AG04449 (cell line): ENCODE data around the gene ASCL2.

ENCODE experiments used
- CTCF ChIA-PET: fragments of 350-600 bp; formaldehyde crosslinking; extraction: SDS; loops from one replicate; lab custom pipeline; 2021; ENCODE audit warnings: antibody characterized with exemption; lab: Yijun Ruan, JAX
- POLR2A ChIA-PET: fragments of 400-600, 350-600 bp; formaldehyde crosslinking; extraction: SDS; loops from one replicate; lab custom pipeline; 2020; ENCODE audit warnings: antibody characterized with exemption, inconsistent platforms; lab: Yijun Ruan, JAX
- DNase-seq: peaks from one replicate; pipeline ENCODE4 v3.0.0-alpha.2; 2010; ENCODE audit warnings: low read depth, low spot score
- H3K4me3 ChIP-seq: 2 replicates; pipeline ENCODE4 v1.5.1; 2011; ENCODE audit warnings: low read depth, mild to moderate bottlenecking, control low read depth, low read length
- CTCF ChIP-seq: IDR thresholded peaks from one replicate; pipeline ENCODE4 v1.5.1; 2011; ENCODE audit warnings: mild to moderate bottlenecking, moderate library complexity, low read length, control low read depth, inconsistent platforms; ENCODE audit not compliant: insufficient read depth; ENCODE audit errors: missing control alignments

The ASCL2 gene

GRCh38 chr11:2267851-2268728 is 2.3 kb downstream of the ASCL2 start:
- ChIA-PET POLR2A (no interaction called here), CTCF (interaction anchor here (3.1 kb wide), 1 partner anchor 152 kb away, joined by 14 read pairs; no protein-coding TSS in a partner anchor)
- no peak for TF ChIP-seq CTCF
- DNase-seq = no peak
- no peak overlapping the region for H3K4me3 ChIP-seq

GRCh38 chr11:2267306-2267850 is 3.0 kb downstream of the ASCL2 start:
- H3K4me3 ChIP-seq = no peak overlapping the region
- ChIA-PET CTCF (interaction anchor here (1.0 to 3.1 kb wide), 2 partner anchors 134 to 152 kb away, joined by 3 to 14 read pairs; no protein-coding TSS in a partner anchor), POLR2A (no interaction called here)
- DNase-seq = no peak
- no peak for TF ChIP-seq CTCF

- no peak for DNase-seq
- ChIA-PET POLR2A (no interaction called here), CTCF (interaction anchor here (1.0 to 3.1 kb wide), 2 partner anchors 134 to 153 kb away, joined by 3 to 14 read pairs; no protein-coding TSS in a partner anchor)
- no peak overlapping the region for H3K4me3 ChIP-seq
- no peak for TF ChIP-seq CTCF
Measured at GRCh38 chr11:2266586-2267305, 3.6 kb downstream of the ASCL2 start.

GRCh38 chr11:2265854-2266585 is 4.4 kb downstream of the ASCL2 start:
- no peak for TF ChIP-seq CTCF
- no peak for DNase-seq
- POLR2A ChIA-PET = no interaction called here
- CTCF ChIA-PET = no interaction called here
- H3K4me3 ChIP-seq = no peak overlapping the region

- POLR2A ChIA-PET = no interaction called here
- CTCF ChIA-PET = no interaction called here
- no peak overlapping the region for H3K4me3 ChIP-seq
- no peak for TF ChIP-seq CTCF
- no peak for DNase-seq
Measured at GRCh38 chr11:2265396-2265795, 5.0 kb downstream of the ASCL2 start.
